GM19438 (cell line): ENCODE data around the gene KLHDC9.
A peak's percentile ranks its signal among the peaks of the same experiment; 100 is the strongest.
"Not testable (repeated sequence)": the region's sequence is repeated elsewhere in the genome, so short reads cannot be mapped to it uniquely, and the experiment has no call there.

Experiments
- ATAC-seq: cut with Tn5 transposase; IDR thresholded peaks from one replicate; pipeline ENCODE4 v1.9.1; 2021; ENCODE audit warnings: low read depth; ENCODE audit not compliant: unreplicated experiment

KLHDC9 gene

GRCh38 chr1:161092621-161093028 lies 5.5 kb upstream of the KLHDC9 start:
- ATAC-seq, result no peak

DNA sequence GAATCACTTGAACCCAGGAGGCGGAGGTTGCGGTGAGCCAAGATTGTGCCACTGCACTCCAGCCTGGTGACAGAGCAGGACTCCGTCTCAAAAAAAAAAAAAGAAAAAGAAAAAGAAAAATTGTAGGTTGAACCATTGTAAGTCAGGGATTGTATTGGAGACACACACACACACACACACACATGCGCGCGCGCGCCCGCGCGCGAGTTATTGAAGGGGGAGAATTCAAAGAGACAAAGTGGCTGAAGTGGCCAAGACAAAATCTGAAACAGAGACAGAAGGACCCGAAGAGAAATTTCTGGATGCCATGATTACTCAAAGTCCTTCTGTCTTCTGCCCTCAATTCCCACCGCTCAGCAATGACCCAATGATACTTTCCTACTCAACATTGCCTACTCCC lies 3.7 kb upstream of the KLHDC9 start:
- no peak for ATAC-seq

GRCh38 chr1:161095230-161095629 lies 2.9 kb upstream of the KLHDC9 start:
- no peak for ATAC-seq

DNA sequence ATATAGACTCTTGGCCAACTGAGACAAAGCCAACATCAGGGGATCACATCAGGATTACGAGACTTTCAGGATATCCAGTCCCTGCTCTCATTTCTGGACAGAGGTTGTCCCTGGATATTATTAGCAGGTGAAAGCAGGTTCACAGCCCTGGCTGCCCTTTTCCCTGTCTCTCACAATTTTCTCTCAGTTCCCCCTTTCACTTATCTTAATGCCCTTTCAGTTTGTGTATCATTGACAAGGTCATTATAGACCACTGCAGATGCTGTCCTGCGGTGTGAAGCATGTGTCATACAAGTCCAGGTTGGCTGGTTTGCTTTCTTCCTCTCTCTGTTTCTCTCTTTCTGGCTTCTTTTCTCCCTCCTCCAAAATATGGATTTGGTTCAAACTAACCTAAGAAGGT lies 2.1 kb upstream of the KLHDC9 start:
- no peak for ATAC-seq

- ATAC-seq, result no peak
These were observed 1.6 kb upstream of the KLHDC9 start for GRCh38 chr1:161096530-161096929.

DNA sequence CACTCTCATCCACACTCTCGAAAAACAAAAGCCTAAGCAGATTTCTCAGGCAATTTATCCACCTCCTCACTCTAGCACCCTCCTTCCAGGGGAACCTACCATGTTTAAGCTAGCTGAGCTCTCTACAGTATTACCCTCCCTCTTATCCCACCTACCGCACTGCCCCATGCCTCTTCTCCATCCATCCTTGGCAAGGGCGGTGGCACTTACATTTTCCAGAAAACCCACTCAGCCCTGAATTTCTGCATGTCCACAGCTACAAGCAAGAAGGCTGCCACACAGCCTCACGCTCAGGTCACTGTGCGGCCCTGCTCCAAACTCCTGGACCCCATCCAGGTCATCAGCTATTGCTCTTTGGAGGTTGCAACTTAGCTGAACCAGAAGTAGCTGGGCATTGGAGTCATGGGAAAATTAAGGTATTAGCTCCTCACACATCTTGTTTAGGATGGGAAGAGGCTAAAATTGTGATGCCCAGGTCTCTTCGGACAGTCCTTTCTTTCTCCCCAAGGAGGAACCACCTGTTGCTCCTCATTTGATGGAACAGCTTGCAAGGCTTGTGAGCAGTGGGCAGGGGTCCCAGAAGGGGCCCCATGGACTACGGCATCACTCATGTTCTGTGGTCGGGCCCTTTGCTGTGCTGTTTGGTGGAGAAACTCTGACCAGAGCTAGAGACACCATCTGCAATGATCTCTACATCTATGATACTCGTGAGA lies 1.1 kb downstream of the KLHDC9 start:
- no peak for ATAC-seq

DNA sequence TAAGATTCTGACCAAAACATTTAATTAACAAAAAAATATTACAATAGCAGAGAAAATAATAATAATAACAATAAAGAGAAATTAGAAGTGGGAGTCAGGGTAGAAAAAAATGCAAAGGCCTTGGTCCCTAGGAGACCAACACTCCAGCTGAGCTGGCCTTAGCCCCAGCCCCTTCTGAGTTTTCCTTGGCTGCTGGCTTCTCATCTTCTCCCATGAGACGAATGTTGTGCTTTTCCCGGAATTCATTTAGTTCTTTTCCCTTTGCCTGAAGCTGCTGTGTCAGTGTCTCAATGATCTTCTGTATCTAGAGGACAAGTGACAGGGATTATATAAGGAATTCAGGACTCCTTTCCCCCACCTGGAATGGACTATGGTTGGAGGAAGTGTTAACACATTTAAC lies 2.4 kb downstream of the KLHDC9 start:
- ATAC-seq, result no peak

GRCh38 chr1:161106431-161106830 lies 8.3 kb downstream of the KLHDC9 start:
- no peak for ATAC-seq

GRCh38 chr1:161111117-161111516 lies 13.0 kb downstream of the KLHDC9 start:
- no peak for ATAC-seq

DNA sequence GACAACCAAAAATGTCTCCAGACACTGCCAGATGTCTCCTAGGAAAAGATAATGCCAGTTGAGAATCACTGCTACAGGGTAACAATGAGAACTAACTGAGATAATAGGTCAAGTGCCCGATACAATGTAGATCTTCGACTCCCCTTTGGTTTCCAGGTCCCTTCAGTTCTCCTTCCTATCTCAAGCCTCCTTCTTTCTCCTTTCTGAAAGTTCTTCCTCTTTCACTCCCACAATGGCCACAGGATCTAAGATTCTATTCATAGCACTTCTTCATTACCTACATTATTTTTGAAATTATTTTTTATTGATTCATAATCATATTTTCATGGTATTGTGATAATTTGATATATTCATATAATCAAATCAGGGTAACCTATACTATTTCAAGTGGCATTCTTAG lies 13.4 kb downstream of the KLHDC9 start:
- no peak for ATAC-seq

DNA sequence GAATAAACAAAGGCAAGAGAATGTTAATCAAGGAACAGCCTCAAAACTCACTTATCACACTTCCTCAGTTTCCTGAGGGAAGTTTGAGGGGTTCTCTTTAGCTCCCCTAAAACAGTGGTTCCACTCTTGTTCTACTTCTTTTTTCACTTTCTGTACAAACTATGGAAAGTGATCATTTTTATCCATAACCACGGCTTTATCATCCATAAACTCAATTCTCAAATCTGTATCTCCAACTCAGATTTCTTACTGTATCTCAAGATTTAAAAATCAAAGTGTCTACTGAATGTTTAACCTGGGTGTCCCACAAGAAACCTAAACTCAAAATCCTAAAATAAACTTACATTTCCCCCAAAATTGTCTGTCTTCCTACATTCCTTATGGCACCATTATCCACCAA lies 15.8 kb downstream of the KLHDC9 start:
- ATAC-seq, result no peak

DNA sequence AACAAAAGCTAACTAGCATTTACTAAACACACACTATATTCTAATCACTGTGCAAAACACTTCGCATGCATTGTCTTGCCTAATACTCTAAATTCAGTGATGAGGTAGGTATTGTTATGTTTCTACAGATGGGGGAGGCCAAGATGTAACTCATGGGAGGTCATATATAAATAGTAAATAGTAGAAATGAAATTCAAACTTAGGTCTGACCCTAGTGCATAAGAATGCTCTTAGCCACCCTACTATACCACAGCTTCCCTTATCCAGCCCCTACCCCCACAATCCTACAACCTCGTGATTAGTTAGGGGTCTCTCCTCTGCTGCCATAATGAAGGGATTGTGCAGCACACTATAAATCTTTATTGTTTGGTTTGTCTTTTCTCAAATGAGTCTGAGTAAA lies 16.4 kb downstream of the KLHDC9 start:
- no peak for ATAC-seq

- ATAC-seq, result no peak
These were observed 17.1 kb downstream of the KLHDC9 start for GRCh38 chr1:161115132-161115711.

DNA sequence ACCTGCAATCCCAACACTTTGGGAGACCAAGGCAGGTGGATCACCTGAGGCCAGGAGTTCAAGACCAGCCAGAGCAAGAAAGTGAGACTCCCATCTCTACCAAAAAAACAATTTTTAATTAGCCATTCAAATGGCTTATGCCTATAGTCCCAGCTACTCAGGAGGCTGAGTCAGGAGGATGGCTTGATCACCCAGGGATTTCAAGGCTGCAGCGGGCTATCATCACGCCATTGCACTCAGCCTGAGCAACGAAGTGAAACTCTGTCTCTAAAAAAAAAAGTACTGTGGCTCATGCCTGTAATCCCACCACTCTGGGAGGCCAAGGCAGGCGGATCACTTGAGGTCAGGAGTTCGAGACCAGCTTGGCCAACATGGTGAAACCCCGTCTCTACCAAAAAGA lies 17.8 kb downstream of the KLHDC9 start:
- not testable (repeated sequence) for ATAC-seq

- peak; percentile 80 for ATAC-seq
These were observed 19.8 kb downstream of the KLHDC9 start, which contains the start of the genes NIT1 and PFDN2 for GRCh38 chr1:161117759-161118581. Gene NIT1, plus strand, starts transcription at chr1:161118105. Its CDS starts 72 bp downstream, at chr1:161118177. Gene PFDN2, minus strand, starts transcription at chr1:161118037. Its CDS starts 11 bp downstream, at chr1:161118026.

GRCh38 chr1:161119092-161119903 lies 21.1 kb downstream of the KLHDC9 start:
- ATAC-seq, result no peak

DNA sequence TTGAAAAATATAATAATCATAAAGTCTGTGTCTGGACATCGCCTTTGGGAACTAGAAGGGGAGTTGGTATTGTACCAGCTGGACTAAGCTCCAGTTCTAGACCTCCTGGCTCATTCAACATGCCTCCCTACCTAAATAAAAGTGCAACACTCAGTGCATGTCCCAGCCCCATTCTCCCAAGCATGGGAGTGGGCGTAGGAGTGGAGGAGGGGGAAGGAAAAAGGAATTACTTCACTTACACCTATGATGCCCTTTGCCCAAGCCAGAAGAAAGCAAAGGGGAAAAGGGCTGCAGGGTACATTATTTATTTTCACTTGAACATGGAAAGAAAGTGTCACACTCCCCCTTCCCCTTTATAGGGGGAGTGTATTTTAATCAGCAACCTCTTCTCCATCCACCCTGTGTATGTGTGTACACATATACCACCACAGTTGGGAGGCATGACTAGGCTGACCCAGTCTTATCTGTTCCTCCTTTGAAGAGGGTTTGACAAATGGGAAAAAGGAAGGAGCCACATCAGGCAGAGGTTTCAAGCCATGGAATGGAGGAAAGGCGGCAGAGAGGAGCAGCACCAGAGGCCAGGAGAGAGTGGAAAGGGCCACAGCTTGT lies 23.0 kb downstream of the KLHDC9 start:
- ATAC-seq, result no peak

GRCh38 chr1:161121834-161122233 lies 23.7 kb downstream of the KLHDC9 start:
- no peak for ATAC-seq

GRCh38 chr1:161122967-161123366 lies 24.8 kb downstream of the KLHDC9 start:
- no peak for ATAC-seq

DNA sequence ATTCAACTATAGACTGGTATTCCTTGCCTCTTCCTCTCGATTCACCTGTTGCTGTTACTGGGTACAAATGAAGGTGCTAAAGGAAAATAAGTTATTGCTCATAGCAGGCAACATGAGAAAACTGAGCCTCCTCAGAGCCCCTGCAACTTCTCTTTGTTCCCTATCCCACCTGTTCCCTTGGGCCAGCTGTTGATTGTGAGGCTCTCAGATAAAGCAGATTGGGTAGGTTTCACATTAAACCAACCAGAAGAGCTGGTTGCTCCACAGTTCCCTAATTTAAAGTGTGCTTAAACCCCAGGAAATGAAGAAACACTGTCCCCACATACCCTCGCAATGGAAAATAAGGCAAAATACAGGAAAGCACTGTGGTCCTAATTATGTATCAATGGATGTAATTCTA lies 29.5 kb downstream of the KLHDC9 start:
- no peak for ATAC-seq
